B cell (primary cell): ENCODE results near the gene EVA1A. TPM values are rescaled to one million over a fixed set of nuclear protein-coding genes. Genes with fewer than 3 reads are reported as not detected.

ENCODE experiments used
- ATAC-seq: fragments of 200-7000 bp; cut with Tn5 transposase; one replicate; pipeline ENCODE4 v1.10.0; 2021; ENCODE audit warnings: low read depth, mild to moderate bottlenecking, moderate number of reproducible peaks, moderate library complexity
- CTCF ChIA-PET: fragments of 350-600 bp; sonication (Branson Sonifier 250); formaldehyde crosslinking; loops from one replicate; lab custom pipeline; 2021; ENCODE audit warnings: antibody characterized with exemption, inconsistent platforms; lab: Charles Lee
- POLR2A ChIA-PET: fragments of 350-600 bp; sonication (Branson Sonifier 250); formaldehyde crosslinking; loops from one replicate; lab custom pipeline; 2021; ENCODE audit warnings: antibody characterized with exemption; lab: Charles Lee
- DNase-seq: peaks from one replicate; pipeline ENCODE4 v3.0.0; 2013
- H2AFZ ChIP-seq: 2 replicates; pipeline ENCODE4 v1.6.1; 2012; ENCODE audit warnings: mild to moderate bottlenecking, low read depth, low read length; ENCODE audit not compliant: insufficient read depth, poor library complexity, severe bottlenecking
- H3K27ac ChIP-seq, 2 donors: 1 replicate in 1 of 2; 2 replicates in 1 of 2; pipeline ENCODE4 v1.5.1; 2012 to 2013; ENCODE audit warnings: low read length in 2 of 2, mild to moderate bottlenecking in 2 of 2, moderate library complexity in 1 of 2
- H3K27me3 ChIP-seq, 4 experiments: fragments of 200-600 bp in 1 of 4; sonication (generic) in 1 of 4; replicated peaks in 1 of 4; 1 replicate in 2 of 4; 2 replicates in 2 of 4; pipeline versions ENCODE4 v1.6.1 to v1.7.0; 2013 to 2016; ENCODE audit warnings: low read length in 3 of 4, mild to moderate bottlenecking in 2 of 4, mixed read lengths in 1 of 4, moderate library complexity in 1 of 4; ENCODE audit not compliant: insufficient read depth in 4 of 4, control insufficient read depth in 3 of 4; ENCODE audit errors: control extremely low read depth in 1 of 4
- H3K36me3 ChIP-seq, 2 experiments: replicated peaks in 1 of 2; 1 replicate in 1 of 2; 2 replicates in 1 of 2; pipeline versions ENCODE4 v1.6.1 to v1.7.1; 2013; ENCODE audit warnings: low read length in 1 of 2; ENCODE audit not compliant: insufficient read depth in 2 of 2, control insufficient read depth in 1 of 2; ENCODE audit errors: control extremely low read depth in 1 of 2, extremely low read depth in 1 of 2
- H3K4me1 ChIP-seq, 2 donors: fragments of 200-600 bp in 1 of 2; sonication (generic) in 1 of 2; 1 replicate in 1 of 2; 2 replicates in 1 of 2; pipeline versions ENCODE4 v1.5.1 to v1.6.1; 2013 to 2017; ENCODE audit warnings: low read length in 2 of 2; ENCODE audit not compliant: control insufficient read depth in 2 of 2, insufficient read depth in 2 of 2
- H3K4me2 ChIP-seq: replicated peaks from 2 replicates; pipeline ENCODE3; 2012; ENCODE audit warnings: mild to moderate bottlenecking, low read depth, low read length; ENCODE audit not compliant: poor library complexity, severe bottlenecking
- H3K4me3 ChIP-seq, 5 experiments: fragments of 200-600 bp in 1 of 5; sonication (generic) in 1 of 5; 1 replicate in 3 of 5; 2 replicates in 2 of 5; pipeline versions ENCODE4 v1.5.1 to v1.7.0; 2011 to 2016; ENCODE audit warnings: low read length in 4 of 5, mild to moderate bottlenecking in 4 of 5, low read depth in 2 of 5, control low read depth in 1 of 5, moderate library complexity in 1 of 5; ENCODE audit not compliant: insufficient read depth in 1 of 5; ENCODE audit errors: control extremely low read depth in 1 of 5, extremely low read depth in 1 of 5
- H3K79me2 ChIP-seq: fragments of 200-600 bp; sonication (generic); one replicate; pipeline ENCODE4 v1.6.0; 2016; ENCODE audit warnings: low read length; ENCODE audit not compliant: control insufficient read depth, insufficient read depth
- H3K9ac ChIP-seq: fragments of 200-600 bp; sonication (generic); 2 replicates; pipeline ENCODE4 v1.6.1; 2017; ENCODE audit warnings: mild to moderate bottlenecking, low read length, moderate library complexity
- H3K9me3 ChIP-seq, 3 donors: one replicate each; pipeline versions ENCODE4 v1.6.1 to v1.7.1; 2013; ENCODE audit warnings: low read length in 2 of 3; ENCODE audit not compliant: control insufficient read depth in 2 of 3, insufficient read depth in 1 of 3; ENCODE audit errors: control extremely low read depth in 1 of 3
- H4K20me1 ChIP-seq: 2 replicates; pipeline ENCODE4 v1.6.0; 2012; ENCODE audit warnings: mild to moderate bottlenecking, low read length; ENCODE audit not compliant: insufficient read depth, control insufficient read depth, poor library complexity, severe bottlenecking
- H3K27ac Mint-ChIP-seq: one replicate; pipeline ENCODE4 v1.8.0; 2021; ENCODE audit warnings: mixed read lengths
- H3K27me3 Mint-ChIP-seq: one replicate; pipeline ENCODE4 v1.8.0; 2021; ENCODE audit warnings: mixed read lengths
- H3K4me1 Mint-ChIP-seq: one replicate; pipeline ENCODE4 v1.8.0; 2021; ENCODE audit warnings: mixed read lengths
- H3K4me3 Mint-ChIP-seq: one replicate; pipeline ENCODE4 v1.8.0; 2021; ENCODE audit warnings: mixed read lengths
- H3K9me3 Mint-ChIP-seq: one replicate; pipeline ENCODE4 v1.8.0; 2022; ENCODE audit warnings: mixed read lengths; ENCODE audit not compliant: insufficient read depth
- CTCF ChIP-seq: fragments of 200-600 bp; IDR thresholded peaks from one replicate; pipeline ENCODE4 v1.8.0; 2022; ENCODE audit warnings: antibody characterized with exemption, mild to moderate bottlenecking
- EZH2 ChIP-seq: IDR thresholded peaks from 2 replicates; pipeline ENCODE4 v1.6.1; 2012; ENCODE audit warnings: borderline replicate concordance, low read depth, mild to moderate bottlenecking, moderate library complexity, low read length; ENCODE audit not compliant: insufficient read depth, poor library complexity, severe bottlenecking
- WGBS: methylation state at CpG from one replicate; pipeline ENCODE4 v1.1.5; 2013; ENCODE audit warnings: missing lambda C conversion rate; ENCODE audit not compliant: insufficient coverage; 5-methylcytosine and 5-hydroxymethylcytosine counted together
- intact Hi-C: fragments of 100-400 bp; cut with micrococcal nuclease; formaldehyde crosslinking; loops from one replicate; pipeline ENCODE4 v1.10.0; 2022
- polyA plus RNA-seq: library from polyadenylated mRNA; depleted of rRNA; stranded (reverse); fragments of >200 nt; gene quantifications from 2 replicates; pipeline ENCODE4 v1.2.3, GENCODE V29; 2012
- total RNA-seq, 2 donors: library from RNA; stranded (reverse); fragments of 120-200 nt in 1 of 2; gene quantifications; 1 replicate in 1 of 2; 2 replicates in 1 of 2; pipeline versions ENCODE4 v1.2.3 to v1.2.4, GENCODE V29; 2013 to 2022

Gene EVA1A
- total and polyA plus RNA-seq, 2 donors (not counting 1 experiment from before 2014, with no cell fraction given) = not detected

- no peaks in the 10 kb centered on the region for H3K9me3 Mint-ChIP-seq
- CTCF ChIA-PET = interaction anchor here (1.1 kb wide), 2 partner anchors 11 to 12 kb away, joined by 5 to 6 read pairs; no protein-coding TSS in a partner anchor
Measured at GRCh38 chr2:75596784-75597183, 36.0 kb upstream of the EVA1A start.

More at GRCh38 chr2:75596784-75597183, 36.0 kb upstream of the EVA1A start:
- no peak overlapping the region for H3K4me2 ChIP-seq
- Mint-ChIP-seq H3K27ac (no peak overlapping the region), H3K4me3 (no peak overlapping the region), H3K4me1 (no peaks in the 10 kb centered on the region), H3K27me3 (peaks cover 11% of the 10 kb centered on the region)
- no peak overlapping the region for H2AFZ ChIP-seq
- whole genome bisulfite sequencing = 94% methylated on average over 2 of the region's 4 CpGs
- no peak overlapping the region for H3K9ac ChIP-seq
- POLR2A ChIA-PET = no interaction called here
- intact Hi-C loops = no loop called here
- H3K4me3 ChIP-seq = no peak overlapping the region
- no peak overlapping the region for H3K27ac ChIP-seq
- DNase-seq (no peak), ATAC-seq (no peak)
- no peak for TF ChIP-seq EZH2
- no peak for TF ChIP-seq CTCF
- no peaks in the 10 kb centered on the region for H3K36me3 ChIP-seq
- peaks cover 0 to 6% (median 0%) of the 10 kb centered on the region in 3 donors for H3K9me3 ChIP-seq
- H3K79me2 ChIP-seq = no peaks in the 10 kb centered on the region
- H3K4me1 ChIP-seq = no peaks in the 10 kb centered on the region
- no peaks in the 10 kb centered on the region for H4K20me1 ChIP-seq
- H3K27me3 ChIP-seq = no peaks in the 10 kb centered on the region
